GM20000 (cell line): ENCODE measurements around the gene PPA1.

Experiments used
- DNase-seq: peaks from one replicate; pipeline ENCODE4 v3.0.0; 2012; ENCODE audit warnings: low spot score
- TF ChIP-seq, protein P1 (sequence below): IDR thresholded peaks from 2 replicates; pipeline ENCODE4 v1.5.1; 2012; ENCODE audit warnings: mild to moderate bottlenecking, control low read depth; ENCODE audit errors: extremely low read depth, missing control alignments

The PPA1 gene

DNA sequence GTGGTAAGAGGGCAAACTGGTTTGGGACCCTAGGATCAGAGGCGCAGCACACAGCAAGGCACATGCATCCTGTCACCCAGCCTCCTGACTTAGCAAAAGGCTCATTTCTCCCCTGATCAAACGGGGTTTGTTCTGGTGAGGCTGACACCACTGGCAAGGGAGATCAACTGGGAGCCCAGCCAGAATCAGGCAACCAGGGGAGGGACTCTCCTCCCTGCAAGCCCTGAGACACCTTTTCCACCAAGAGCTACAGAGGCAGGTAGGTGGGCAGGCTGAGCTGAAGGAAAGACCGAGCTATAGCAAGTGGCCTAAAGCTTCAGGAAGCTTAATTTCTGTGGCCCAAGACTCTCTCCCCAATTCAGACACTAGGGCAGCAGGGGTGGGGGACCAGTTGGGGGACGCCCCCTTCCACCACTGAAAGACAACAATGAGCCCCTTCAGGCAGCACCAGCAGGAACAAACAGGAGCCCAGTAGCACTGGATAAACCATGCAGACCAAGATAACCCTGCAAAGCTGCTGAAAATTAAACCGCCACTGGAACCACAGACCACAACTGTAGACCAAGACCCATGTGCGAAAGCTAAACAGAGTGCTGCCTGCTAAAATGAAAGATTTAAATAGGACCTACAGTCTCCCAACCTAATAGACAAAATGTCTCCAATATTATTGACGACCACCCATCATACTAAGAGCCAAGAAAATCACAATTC is 35.8 kb downstream of the PPA1 start:
- TF ChIP-seq, protein P1, sequence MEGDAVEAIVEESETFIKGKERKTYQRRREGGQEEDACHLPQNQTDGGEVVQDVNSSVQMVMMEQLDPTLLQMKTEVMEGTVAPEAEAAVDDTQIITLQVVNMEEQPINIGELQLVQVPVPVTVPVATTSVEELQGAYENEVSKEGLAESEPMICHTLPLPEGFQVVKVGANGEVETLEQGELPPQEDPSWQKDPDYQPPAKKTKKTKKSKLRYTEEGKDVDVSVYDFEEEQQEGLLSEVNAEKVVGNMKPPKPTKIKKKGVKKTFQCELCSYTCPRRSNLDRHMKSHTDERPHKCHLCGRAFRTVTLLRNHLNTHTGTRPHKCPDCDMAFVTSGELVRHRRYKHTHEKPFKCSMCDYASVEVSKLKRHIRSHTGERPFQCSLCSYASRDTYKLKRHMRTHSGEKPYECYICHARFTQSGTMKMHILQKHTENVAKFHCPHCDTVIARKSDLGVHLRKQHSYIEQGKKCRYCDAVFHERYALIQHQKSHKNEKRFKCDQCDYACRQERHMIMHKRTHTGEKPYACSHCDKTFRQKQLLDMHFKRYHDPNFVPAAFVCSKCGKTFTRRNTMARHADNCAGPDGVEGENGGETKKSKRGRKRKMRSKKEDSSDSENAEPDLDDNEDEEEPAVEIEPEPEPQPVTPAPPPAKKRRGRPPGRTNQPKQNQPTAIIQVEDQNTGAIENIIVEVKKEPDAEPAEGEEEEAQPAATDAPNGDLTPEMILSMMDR, result no peak
- DNase-seq, result no peak

DNA sequence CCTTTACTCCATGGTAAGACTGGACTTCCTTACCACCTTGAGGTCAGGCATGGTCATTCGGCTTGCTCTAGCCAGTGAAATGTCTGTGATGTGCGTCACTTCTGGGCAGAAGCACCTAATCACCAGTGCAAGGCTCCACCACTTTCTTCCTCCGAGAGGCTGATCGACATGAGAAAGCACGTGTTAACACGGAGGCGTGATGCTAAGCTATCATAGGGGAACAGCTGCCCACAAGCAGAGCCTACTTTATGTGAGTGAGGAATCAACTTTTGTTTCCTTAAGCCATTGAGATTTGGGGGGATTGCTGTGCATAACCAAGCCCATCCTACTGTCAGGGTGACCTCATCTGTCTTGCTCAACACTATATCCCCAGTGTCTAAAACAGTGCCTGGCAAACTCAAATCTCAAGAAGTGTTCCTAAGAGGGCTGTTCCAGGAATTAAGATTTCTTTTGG is 39.8 kb downstream of the PPA1 start:
- DNase-seq, result no peak
- TF ChIP-seq, protein P1, result no peak

DNA sequence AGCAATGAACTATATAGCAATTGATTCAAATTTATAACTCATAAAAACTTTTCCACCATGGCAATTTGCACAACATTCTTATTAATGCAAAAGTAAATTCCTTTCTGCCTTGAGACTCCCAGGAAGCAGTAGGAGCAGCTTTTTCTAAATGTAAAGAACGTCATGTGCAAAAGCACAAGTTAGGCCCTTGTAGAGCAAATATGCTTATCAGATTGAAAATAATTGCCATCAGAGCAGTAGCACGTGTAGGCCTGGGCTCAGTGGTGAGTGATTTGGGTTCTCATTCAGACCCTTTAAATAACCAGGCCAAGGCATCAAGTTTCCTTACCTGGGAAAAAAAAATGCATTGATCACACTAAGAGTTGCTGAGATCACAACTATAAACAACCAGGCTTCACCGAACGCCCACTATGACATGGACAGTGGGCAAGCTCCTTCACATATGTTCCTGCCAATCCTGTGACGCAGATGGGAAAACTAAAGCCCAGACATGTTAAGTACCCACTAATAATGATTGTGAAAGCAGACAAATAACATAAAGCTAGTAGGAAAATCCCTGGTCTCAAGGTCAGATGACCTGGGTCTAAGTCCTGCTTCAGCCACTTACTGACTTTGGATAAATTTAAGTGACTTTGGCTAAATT is 40.8 kb downstream of the PPA1 start:
- no peak for DNase-seq
- TF ChIP-seq, protein P1, result no peak

DNA sequence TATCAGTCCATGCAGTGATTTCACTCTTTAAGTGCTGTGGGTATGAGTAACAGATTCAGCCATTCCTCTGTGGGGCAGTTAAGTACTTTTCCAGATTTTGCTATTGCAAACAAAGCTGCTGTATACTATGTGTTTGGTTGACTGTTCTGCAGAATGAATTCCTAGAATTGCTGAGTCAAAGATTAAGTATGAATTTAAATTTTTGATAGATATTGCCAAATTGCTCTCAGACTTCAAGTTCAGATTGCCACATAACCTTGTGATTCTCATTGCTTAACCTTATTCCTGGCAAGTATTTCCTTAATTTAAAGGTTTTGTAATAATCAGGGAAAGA is 41.3 kb downstream of the PPA1 start:
- DNase-seq, result no peak
- TF ChIP-seq, protein P1, result no peak

DNA sequence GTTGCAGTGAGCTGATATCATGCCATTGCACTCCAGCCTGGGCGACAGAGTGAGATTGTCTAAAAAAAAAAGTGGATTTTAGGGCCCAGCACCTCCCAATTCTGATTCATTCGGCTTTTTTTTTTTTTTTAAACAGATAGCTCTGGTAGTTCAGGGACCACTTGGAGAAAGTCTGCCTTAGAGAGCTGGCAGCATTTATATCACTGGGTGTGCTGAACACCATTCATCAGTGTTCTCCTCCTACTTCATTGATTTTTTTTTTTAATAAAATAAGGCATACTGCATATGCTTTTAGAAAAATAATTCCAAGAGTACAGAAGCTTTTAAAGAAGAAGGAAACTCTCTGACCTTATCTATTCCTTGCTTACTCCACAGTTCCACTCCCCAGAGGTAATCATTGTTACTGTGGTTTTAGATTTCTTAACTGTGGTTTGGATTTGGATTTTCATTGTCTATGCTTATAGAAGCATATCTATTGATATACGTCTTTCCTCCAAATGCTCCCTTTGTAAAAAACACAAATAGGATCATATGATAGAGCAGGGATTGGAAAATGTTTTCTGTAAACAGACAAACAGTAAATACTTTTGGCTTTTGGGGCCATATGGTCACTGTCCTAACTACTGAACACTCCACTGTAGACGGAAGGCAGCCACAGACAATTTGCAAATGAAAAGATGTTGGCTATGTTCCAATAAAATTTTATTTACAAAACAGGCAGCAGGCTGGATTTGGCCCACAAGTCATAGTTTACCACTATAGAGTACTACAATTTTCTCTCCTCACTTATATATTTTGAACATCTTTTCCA is 41.9 kb downstream of the PPA1 start:
- no peak for DNase-seq
- TF ChIP-seq, protein P1, result no peak

DNA sequence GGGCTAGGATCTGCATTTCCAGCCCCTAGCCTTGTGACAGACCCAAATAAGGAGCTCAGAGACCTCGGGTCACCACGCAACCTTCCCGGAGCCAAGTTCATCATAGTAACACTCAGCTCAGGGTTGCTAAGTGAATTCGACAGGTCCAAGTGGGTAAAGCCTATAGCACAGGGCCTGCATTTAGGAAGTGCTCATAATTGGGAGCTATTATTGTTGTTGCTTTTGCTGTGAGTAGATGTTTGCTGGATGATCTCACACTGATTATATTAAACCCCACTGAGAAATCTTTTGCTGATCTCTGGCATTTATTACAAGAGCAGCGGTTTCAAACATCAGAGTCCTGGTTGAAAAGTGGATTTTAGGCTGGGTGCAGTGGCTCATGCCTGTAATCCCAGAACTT is 42.6 kb downstream of the PPA1 start:
- DNase-seq, result no peak
- TF ChIP-seq, protein P1, result no peak

DNA sequence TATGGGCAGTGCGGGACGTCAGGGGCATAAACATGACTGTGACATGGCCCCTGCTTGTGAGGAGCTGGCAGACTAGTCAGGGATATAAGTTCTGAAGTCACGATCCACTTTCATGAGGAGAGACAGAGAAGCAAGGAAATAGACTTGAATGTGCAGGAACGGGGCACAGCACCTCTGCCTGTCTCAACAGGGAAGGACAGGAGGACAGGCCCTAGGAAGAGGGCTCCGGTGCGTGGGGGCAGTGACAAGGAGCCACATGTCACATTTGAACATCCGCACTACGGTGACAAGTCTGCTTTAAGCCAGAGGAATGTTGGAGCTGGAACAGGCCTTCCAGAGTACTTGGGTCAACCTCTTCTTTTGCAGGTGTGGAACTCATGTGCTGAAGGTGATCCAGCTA is 43.1 kb downstream of the PPA1 start:
- DNase-seq, result no peak
- TF ChIP-seq, protein P1, result no peak
